Esophagus squamous epithelium (tissue), 4 donors: ENCODE measurements around the gene RER1.

Experiments
- CTCF ChIP-seq, 6 experiments: fragments of 450-650 bp in 4 of 6; fragments of 200-600 bp in 2 of 6; sonication (generic) in 2 of 6; IDR thresholded peaks; one replicate each; pipeline ENCODE4 v1.5.1; 2016 to 2019; ENCODE audit warnings: antibody characterized with exemption in 6 of 6, mild to moderate bottlenecking in 4 of 6, moderate library complexity in 4 of 6
- POLR2A ChIP-seq, 4 donors: fragments of 450-650 bp; IDR thresholded peaks; one replicate each; pipeline ENCODE4 v1.6.1; 2017; ENCODE audit warnings: antibody characterized with exemption in 4 of 4, mild to moderate bottlenecking in 4 of 4, moderate library complexity in 3 of 4

- TF ChIP-seq CTCF (IDR thresholded peaks at IDR 0.05) (no peak), POLR2A (IDR thresholded peaks at IDR 0.05) (no peak)
These were observed 53.7 kb downstream of the RER1 start for GRCh38 chr1:2445162-2445822.
